Limb (tissue), 2 donors: ENCODE data around the gene MICU2.

ENCODE experiments used
- DNase-seq, 2 donors: peaks; one replicate each; pipeline ENCODE4 v3.0.0-alpha.2; 2016; ENCODE audit errors: extremely low spot score in 2 of 2

The MICU2 gene

DNA sequence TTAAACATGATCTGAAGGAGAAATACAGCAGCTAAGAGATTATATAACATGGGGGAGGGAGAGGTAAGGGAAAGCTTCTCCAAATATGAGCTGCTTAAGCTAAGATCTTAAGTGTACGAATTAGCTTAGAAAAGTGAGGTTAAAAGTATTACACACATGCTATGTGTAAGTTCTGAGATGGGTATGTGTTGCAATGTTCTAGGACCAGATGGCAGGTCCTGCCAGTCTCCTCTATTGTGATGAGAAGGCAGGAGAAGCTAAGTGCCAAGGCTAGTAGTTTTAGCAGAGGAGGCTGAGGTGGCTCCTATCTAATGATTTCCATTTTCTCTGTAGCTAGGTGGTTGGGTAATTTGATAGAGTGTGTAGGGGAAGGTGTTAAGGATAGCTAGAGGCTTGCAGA, 57.6 kb downstream of the MICU2 start:
- no peak for DNase-seq

DNA sequence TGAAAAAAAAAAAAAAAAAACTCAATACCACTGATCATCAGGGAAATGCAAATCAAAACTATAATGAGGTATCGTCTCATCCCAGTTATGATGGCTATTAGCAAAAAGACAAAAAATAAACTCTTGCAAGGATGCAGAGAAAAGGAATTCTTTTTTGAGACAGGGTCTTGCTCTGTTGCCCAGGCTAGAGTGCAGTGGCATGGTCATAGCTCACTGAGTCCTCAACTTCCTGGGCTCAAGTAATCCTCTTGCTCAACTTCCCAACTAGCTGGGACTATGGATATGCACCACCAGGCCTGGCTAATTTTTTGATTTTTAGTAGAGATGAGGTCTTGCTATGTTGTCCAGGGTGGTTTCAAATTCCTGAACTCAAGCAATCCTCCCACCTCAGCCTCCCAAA, 59.5 kb downstream of the MICU2 start:
- no peak for DNase-seq

DNA sequence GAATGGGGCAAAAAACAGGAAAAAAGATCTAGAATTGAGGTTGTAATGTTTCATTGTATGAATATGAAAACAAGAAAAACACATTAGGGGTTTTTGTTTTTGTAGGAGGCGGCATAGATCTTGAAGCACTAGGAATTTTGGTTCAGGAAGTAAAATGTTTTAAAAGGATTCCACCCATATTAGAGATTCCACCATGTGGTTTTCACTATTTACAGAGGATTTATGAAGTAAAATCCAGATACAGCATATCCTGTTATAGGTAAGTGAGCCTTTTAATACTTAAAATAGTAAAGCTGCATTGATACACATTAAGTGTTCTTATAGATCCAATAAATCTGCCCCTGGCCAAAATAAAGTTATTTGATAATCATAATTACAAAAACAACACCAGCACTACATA, 61.4 kb downstream of the MICU2 start:
- no peak for DNase-seq

DNA sequence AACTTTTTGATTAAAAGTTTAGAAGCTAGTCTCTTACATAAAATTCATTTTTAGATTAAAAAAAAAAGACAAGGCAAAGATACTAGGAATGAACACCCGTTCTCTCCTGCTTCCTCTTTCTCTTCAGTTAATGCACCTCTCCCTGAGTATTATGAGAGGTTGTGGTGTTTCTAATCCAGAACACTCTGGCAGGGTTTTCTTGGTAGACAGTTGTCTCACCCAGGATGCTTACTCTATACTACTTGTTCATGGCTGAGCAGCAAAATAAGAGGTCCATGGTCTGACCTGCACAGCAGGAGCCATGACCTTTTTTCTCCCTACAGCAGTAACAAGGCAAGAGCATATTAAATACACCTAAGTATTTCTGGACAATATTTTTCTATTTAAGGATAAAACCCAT, 62.0 kb downstream of the MICU2 start:
- DNase-seq: no peak

DNA sequence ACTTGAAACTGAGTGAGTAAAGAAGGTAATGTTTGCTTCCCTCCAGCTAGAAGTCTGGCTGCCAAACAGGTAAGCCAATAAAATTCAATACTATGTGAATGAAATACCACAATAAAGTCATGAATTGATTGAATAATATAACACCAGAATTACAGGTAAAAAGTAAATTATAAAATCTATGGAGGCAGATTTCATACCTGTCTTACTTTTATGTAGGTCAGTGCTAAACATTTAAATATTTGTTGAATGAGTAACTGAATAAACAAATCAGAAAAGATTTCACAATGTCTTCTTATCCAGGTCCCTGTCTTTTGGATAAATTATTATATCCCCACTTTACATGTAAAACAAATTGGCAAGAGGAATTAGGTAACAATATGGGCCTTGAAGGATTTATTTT, 62.7 kb downstream of the MICU2 start:
- DNase-seq: no peak

DNA sequence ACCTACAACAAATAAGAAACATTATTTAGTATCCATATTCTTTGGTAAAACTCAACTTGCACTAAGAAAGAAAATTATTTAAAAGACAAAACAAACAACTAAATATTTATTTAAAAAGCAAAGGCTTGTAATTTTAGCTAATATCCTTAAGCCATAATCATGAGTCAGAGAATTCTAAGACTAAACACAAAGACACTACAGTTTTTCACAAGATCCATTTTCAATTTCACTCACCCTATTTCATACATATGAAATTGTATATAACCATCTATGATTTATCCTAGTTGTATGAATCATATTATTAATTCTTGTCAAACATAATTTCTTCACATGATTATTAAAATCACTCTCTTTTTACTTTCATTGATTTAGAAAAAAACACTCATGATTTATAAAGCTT, 64.3 kb downstream of the MICU2 start:
- no peak for DNase-seq

DNA sequence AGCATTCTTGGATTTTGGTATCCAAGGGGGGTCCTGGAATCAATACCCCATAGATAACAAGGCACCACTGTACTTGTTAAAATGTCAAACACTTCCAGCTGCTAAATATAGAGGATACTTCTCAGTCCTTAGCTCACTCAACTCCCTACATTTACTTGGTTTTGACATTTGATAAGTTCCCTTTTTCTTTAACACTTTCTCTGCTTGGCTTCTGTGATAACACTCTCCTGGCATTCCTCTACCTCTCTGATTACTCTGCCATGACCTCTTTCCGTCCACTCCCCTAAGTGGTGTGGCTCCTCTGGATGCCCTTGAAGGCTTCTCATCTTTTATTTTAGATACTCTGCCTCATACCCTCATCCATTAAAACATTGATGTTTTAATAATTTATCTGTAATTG, 65.2 kb downstream of the MICU2 start:
- DNase-seq: no peak

DNA sequence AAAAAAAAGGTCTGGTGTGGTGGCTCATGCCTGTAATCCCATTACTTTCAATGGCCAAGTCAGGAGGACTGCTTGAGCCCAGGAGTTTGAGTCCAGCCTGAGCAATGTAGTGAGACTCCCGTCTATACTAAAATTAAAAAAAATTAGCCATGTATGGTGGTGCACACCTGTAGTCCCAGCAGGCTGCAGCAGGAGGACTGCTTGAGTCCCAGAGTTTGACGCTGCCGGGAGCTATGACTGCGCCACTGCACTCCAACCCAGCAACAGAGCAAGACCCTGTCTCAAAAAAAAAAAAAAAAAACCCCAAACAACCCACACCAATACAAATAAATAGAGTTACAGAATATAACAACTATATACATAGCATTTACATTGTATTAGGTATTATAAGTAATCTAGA, 65.7 kb downstream of the MICU2 start:
- DNase-seq: no peak

DNA sequence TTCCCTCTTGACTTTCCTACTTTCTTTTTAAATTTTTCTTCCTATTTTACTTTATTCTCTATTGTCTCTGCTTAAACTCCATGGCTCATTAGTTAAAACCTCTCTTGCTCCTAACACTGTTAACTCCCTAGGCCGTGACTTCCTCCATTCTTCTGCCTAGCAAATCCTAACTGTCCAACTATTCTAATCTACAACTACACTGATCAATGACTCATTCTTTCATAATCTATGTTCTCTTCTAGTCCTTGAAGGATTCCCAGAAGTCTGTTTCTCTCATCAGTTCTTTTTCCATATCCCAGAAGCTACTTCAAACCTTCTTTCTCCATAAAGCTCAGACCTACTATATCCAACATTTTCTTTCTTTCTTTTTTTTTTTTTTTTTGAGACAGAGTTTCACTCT, 66.9 kb downstream of the MICU2 start:
- DNase-seq: no peak

DNA sequence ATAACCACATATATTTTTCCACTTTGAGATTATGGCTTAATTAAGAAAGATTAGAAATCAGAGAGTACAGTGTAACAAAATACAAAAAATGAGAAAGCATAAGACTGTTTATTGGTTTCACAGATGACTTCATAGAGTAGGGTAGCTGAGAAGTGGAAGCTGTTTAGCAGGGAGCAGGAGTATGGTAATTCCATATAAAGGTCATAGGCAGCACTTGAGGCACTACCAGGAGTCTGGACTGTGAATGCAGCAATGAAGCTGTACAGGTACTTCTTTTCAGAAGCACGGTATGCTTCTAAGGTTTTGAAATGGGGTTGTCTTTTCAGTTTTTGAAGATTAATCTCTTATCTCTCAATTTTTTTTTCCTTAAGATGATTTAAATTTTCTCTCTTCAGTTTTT, 69.2 kb downstream of the MICU2 start:
- no peak for DNase-seq

DNA sequence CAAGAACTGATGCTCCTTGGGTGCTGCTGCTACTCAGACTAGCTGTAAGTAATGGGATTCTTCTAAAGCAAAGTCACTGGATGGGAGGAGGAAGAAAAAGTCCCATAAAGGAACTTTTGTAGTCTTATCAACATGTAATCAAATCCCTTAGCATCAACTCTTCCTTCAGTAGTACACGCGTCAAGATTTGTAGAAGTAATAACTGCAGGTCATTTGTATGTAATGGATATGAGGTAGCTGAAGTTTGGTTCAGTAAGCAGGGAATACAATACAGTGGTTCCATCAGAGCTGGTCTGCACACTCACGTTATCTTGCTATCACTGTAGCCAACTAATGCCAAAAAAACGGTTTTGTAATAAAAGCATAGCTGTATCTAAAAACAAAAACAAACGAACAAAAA, 72.5 kb downstream of the MICU2 start:
- DNase-seq: no peak

DNA sequence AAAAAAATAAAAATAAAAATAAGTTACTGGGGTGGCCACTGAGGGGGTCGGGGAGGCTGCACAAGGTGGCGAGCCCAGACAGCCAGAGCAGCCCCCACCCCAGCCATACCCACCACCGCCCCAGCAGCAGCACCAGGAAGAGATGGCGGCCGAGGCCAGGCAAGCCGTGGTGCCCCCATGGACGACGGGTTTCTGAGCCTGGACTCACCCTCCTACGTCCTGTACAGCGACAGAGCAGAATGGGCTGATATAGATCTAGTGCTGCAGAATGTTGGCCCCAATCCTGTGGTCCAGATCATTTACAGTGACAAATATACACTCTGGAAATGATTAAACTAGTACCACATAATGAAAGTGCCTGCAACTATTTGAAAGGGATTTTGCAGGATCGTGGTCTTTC, 73.3 kb downstream of the MICU2 start:
- no peak for DNase-seq

DNA sequence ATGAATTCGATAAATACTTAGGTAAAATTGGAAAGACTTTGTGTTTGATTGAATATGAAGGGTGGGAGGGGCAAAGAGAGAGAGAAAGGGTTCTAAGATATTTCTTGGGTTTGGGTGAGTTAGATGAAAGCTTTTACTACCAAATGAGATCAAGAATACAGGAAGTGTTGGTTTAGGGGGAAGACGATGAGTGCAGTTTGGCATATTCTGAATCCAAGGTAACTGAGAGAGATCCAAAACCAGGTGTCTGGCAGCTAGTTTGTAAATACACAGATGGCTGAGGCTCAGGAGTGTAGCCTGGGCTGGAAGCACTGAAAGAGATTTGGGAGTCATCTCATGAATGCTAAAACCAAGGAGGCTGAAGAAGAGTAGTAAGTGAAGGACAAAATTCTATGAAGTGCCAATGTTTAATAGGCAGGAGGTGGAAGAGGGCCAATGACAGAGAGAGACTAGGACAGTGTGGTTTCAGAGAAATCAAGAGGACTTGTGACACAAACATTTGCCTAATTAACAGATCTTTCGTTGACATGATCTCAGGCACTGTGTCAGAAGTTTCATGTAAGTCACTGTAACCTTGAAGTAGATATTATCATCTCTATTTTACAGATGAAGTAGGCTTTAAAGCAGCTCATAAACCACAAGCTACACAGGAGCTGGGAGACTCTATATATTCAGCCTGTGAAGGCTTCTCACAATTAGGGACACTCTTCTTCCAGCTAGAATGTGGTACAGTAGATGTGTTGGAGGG, 74.7 kb downstream of the MICU2 start:
- DNase-seq: no peak

DNA sequence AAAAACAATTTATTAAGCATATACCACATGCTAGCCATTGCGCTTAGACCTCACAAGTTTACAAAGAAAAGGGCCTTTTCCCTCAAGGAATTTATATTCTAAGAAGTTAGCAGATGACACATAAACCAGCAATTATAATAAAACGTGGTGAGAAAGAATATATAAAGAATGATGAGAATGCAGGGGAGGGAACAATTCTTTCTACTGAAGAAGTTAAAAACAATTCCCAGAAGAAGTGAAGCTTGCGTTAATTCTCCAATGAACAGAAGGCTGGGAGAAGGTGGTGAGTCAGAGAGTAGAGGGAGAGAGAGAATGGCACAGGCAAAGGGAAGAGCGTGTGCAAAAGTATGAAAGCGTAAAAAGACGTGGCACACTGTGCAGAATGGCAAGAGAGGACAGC, 75.4 kb downstream of the MICU2 start:
- no peak for DNase-seq

DNA sequence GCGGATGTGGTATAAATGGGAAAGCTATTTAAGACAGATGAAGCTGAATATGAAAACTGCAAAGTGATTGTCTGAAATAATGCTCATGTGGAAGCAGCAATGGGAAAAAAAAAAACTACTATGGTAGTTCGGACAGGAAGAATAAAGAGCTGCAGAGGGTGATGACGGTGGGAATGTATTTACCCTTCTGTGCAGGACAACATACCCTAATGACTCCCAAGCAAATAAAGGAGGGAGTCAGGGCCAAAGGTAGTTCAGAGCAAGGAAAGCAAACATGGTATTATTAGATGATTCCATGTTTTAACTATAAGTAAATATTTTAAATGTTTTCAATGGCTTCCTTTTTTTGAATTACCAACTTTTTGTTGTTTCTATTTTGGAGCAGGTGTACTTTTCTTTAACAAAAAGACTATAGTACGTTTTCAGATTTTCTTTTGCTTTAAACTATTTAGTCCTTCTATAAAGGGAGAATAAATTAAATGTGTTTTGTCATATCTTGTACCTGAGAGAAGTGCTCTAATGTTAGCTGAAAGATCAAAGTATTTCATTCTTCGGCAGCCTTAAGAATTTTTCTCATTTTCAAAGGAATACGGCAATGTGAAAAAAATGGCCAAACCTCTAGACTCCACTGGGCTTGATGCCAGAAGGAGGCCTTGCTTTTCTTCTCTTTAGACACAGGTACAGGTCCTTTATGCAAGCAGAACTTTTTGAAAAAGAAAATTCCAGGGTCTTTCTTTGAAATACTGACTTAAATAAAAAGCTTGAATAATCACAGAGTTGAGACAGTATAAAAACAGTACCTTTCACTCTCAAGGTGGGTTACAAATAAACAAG, 77.0 kb downstream of the MICU2 start:
- no peak for DNase-seq

DNA sequence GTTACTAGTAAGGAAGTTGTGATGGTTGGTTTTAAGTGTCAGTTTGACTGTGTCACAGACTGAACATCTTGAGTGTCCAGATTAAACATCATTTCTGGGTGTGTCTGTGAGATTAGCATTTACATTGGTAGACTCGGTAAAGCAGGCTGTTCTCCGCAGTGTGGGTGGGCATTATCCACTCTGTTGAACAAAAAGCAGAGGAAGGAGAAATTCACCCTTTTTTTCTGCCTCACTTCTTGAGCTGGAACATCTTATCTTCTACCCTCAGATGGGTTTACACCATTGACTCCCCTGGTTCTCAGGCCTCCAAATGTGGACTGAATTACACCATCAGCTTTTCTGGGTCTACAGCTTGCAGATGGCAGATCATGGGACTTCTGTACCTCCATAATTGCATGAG, 81.1 kb downstream of the MICU2 start:
- DNase-seq: no peak

DNA sequence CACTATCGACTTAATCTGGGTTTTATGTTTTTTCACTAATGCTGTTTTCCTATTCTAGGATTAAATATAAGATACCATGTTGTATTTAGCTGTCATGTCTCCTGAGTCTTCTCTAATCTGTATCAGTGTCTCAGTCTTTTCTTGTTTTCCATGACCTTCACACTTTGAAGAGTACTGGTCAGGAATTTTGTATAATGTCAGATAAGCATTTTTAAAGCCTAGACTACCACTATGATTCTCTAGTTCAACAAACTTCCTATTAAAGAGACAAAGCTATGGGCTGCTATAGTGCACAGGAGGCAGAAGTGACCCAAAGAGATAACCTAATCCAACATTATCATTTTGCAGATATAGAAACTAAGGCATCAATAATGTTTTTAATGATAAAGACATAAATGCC, 81.8 kb downstream of the MICU2 start:
- no peak for DNase-seq

DNA sequence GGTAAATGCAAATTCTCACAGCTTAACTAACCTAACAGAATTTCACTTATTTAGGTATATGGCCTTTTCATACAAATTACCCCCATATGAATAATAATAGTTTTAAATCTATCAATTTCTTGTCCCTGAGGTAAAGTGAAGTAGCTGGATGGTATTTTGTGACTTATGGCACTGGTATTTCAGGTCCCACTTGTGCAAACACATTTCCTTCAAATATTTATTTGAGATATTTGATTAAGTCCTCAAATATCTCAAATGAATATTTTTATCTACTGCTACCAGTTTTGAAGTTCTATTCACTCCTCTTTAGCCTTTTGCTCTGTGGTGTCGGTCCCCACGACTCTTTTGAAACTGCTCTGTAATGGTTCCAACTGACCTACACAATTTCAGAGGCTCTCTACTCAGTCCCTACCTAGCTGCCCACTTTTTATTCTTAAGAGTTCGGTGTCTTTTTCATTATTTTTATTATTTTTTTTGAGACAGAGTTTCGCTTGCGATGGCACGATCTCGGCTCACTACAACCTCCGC, 85.3 kb downstream of the MICU2 start:
- no peak for DNase-seq

DNA sequence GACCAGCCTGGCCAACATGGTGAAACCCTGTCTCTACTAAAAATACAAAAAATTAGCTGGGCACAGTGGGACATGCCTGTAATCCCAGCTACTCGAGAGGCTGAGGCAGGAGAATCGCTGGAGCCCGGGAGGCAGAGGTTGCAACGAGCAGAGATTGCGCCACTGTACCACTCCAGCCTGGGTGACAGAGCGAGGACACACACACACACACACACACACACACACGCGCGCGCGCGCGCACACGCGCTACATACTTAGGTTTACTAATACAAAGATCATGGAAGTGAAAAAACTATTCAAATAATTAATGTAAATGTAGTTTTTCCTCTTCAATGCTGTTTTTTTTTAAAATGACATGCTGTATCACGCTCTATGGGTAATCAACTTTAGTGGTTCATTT, 86.4 kb downstream of the MICU2 start:
- no peak for DNase-seq

DNA sequence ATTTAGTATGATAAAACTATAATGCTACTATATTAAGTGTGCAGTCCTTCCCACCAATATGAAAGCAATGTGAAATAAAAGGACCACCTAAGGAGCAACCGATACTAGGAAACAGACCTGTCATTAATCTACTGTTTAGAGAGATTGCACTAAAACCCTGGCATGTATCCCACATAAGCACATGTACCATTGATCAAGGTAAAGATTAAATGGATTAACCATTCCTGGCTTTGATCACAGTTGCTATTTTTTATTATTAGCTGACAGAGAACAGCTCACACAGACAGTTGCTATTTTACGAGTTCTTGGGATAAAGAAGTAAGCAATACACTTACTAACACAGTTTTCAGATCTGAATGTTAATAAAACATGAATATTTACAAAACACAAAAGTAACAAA, 87.2 kb downstream of the MICU2 start:
- DNase-seq: no peak

DNA sequence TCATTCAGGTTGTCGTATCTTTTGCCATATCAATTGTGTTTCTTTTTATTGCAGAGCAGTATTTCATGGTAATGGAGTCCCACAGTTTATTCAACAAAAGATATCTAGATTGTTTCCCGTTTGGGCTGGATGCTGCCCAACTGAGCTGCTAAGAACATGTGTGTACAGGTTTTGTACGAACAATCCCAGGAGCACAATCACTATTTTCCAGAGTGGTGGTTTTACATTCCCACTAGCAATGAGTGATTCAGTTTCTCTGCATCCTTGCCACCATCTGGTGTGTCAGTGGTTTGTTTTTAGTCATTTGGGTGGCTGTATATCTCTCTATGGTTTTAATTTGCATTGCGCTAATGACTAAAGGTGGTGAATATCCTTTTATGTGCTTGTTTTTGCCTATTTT, 92.1 kb downstream of the MICU2 start:
- DNase-seq: no peak

DNA sequence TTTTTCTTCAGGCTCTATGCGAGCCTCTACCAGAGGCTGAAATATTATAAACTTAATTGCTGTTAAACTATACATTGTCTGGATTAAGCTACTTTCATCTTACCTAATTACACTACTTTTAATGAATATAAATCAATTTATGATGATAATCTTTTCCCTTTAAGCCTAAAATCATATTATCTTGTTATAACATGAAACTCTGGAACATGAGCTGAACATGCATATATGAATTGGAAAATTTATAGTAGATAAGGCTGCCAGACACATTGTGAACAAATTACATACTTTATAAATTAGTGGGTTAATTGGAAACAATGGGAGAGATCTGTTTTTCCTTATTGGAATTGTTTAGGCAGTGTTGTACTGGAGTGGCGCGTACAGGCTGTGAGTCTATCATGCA, 99.6 kb downstream of the MICU2 start:
- no peak for DNase-seq

DNA sequence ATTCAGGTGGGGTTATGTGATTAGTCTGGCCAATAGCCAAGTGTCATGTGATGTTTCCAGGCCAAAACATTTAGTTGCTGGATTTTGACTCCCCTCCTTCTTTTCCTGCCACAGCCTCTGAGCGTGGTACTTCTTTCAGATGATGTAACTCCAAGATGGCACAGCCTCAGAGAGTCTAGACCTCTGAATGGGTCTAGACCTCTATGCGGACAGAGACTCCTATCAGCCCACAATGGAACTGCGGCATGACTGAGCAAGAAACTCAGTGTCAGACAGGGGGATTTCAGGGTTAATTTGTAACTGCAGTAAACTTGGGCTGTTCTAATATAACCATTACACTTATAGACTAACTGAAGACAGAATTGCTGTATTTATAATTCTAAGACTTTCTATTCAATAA, 102.3 kb downstream of the MICU2 start:
- no peak for DNase-seq
